ENCODE measurements around the gene KXD1.

GRCh38 chr19:18610556-18611326, 53.1 kb downstream of the KXD1 start:
- no peak for TF ChIP-seq CTCF (IDR thresholded peaks at IDR 0.05)
- peak; percentile 69 for TF ChIP-seq EZH2 (IDR thresholded peaks at IDR 0.05; ENCODE audit: borderline replicate concordance, insufficient read depth, low read depth, low read length, poor library complexity, severe bottlenecking)

All from B cell (primary cell).